IMR-90 (cell line): Measurements from ENCODE around the gene BANP. TPM values are rescaled to one million over a fixed set of nuclear protein-coding genes. Genes with fewer than 3 reads are reported as not detected.

Experiments
- ATAC-seq: fragments of 200-7000 bp; cut with Tn5 transposase; 2 replicates; pipeline ENCODE4 v1.9.1; 2020; ENCODE audit warnings: low read depth, mild to moderate bottlenecking, moderate library complexity
- BruUV-seq: library from RNA; stranded (reverse); fragments of 400-500 nt; replicated peaks from 2 replicates; lab custom pipeline; 2021; lab: Mats Ljungman, UMichigan
- CTCF ChIA-PET: fragments of 300-600 bp; formaldehyde crosslinking; extraction: SDS; loops from one replicate; lab custom pipeline; 2021; ENCODE audit warnings: antibody characterized with exemption; lab: Yijun Ruan, JAX
- POLR2A ChIA-PET: fragments of 300-600 bp; sonication (Branson Sonifier 250); formaldehyde crosslinking; loops from one replicate; lab custom pipeline; 2022; ENCODE audit warnings: antibody characterized with exemption; ENCODE audit not compliant: unreplicated experiment; lab: Charles Lee
- DNase-seq: peaks from one replicate; pipeline ENCODE4 v3.0.0; 2013
- H2AFZ ChIP-seq: replicated peaks from 2 replicates; pipeline ENCODE3; 2013; ENCODE audit warnings: low read length, mild to moderate bottlenecking; ENCODE audit not compliant: poor library complexity
- H2AK5ac ChIP-seq: 2 replicates; pipeline ENCODE4 v1.6.1; 2013; ENCODE audit warnings: low read depth, low read length, inconsistent platforms
- H2AK9ac ChIP-seq: replicated peaks from 2 replicates; pipeline ENCODE3; 2013; ENCODE audit warnings: mild to moderate bottlenecking, low read depth, low read length, moderate library complexity; ENCODE audit not compliant: poor library complexity
- H2BK120ac ChIP-seq: 2 replicates; pipeline ENCODE4 v1.6.1; 2013; ENCODE audit warnings: low read depth, low read length, inconsistent platforms
- H2BK15ac ChIP-seq: 3 replicates; pipeline ENCODE4 v1.6.1; 2013; ENCODE audit warnings: low read depth, low read length, inconsistent platforms
- H2BK20ac ChIP-seq: 2 replicates; pipeline ENCODE4 v1.6.1; 2013; ENCODE audit warnings: low read depth, mild to moderate bottlenecking, inconsistent platforms, low read length, moderate library complexity
- H2BK5ac ChIP-seq: 2 replicates; pipeline ENCODE4 v1.6.1; 2013; ENCODE audit warnings: mild to moderate bottlenecking, low read depth, low read length, inconsistent platforms; ENCODE audit not compliant: poor library complexity, severe bottlenecking
- H3K14ac ChIP-seq: replicated peaks from 2 replicates; pipeline ENCODE4 v1.6.1; 2013; ENCODE audit warnings: low read depth, low read length, inconsistent platforms
- H3K18ac ChIP-seq: 2 replicates; pipeline ENCODE4 v1.6.1; 2013; ENCODE audit warnings: low read depth, low read length, control low read depth
- H3K23ac ChIP-seq: 2 replicates; pipeline ENCODE4 v1.6.1; 2013; ENCODE audit warnings: low read depth, low read length, inconsistent platforms
- H3K27ac ChIP-seq: 2 replicates; pipeline ENCODE4 v1.5.1; 2013; ENCODE audit warnings: mild to moderate bottlenecking, control low read depth, low read length; ENCODE audit not compliant: insufficient read depth
- H3K27me3 ChIP-seq: 2 replicates; pipeline ENCODE4 v1.6.1; 2013; ENCODE audit warnings: low read length; ENCODE audit not compliant: control insufficient read depth, insufficient read depth
- H3K36me3 ChIP-seq: 2 replicates; pipeline ENCODE4 v1.6.1; 2013; ENCODE audit warnings: low read length, mixed read lengths; ENCODE audit not compliant: control insufficient read depth, insufficient read depth
- H3K4ac ChIP-seq: 2 replicates; pipeline ENCODE4 v1.6.1; 2013; ENCODE audit warnings: low read depth, low read length, inconsistent platforms
- H3K4me1 ChIP-seq: 2 replicates; pipeline ENCODE4 v1.6.1; 2013; ENCODE audit warnings: low read length, mixed read lengths; ENCODE audit not compliant: control insufficient read depth, insufficient read depth
- H3K4me2 ChIP-seq: 2 replicates; pipeline ENCODE4 v1.6.1; 2013; ENCODE audit warnings: low read depth, mild to moderate bottlenecking, control low read depth, low read length, moderate library complexity
- H3K4me3 ChIP-seq: 2 replicates; pipeline ENCODE4 v1.5.1; 2013; ENCODE audit warnings: low read depth, mild to moderate bottlenecking, control low read depth, low read length, moderate library complexity; ENCODE audit not compliant: insufficient read depth
- H3K56ac ChIP-seq: 2 replicates; pipeline ENCODE4 v1.6.1; 2013; ENCODE audit warnings: low read length, inconsistent platforms; ENCODE audit not compliant: insufficient read depth; ENCODE audit errors: extremely low read depth
- H3K79me1 ChIP-seq, 2 experiments: 2 replicates each; pipeline ENCODE4 v1.6.1; 2013; ENCODE audit warnings: low read length in 2 of 2, inconsistent platforms in 1 of 2, low read depth in 1 of 2
- H3K9ac ChIP-seq: 2 replicates; pipeline ENCODE4 v1.6.1; 2013; ENCODE audit warnings: low read depth, low read length, control low read depth
- H3K9me1 ChIP-seq: 2 replicates; pipeline ENCODE4 v1.6.1; 2013; ENCODE audit warnings: low read length, inconsistent platforms; ENCODE audit not compliant: insufficient read depth
- H3K9me3 ChIP-seq: 2 replicates; pipeline ENCODE4 v1.6.1; 2013; ENCODE audit warnings: low read length; ENCODE audit not compliant: control insufficient read depth, insufficient read depth
- H4K20me1 ChIP-seq: 2 replicates; pipeline ENCODE4 v1.6.1; 2013; ENCODE audit warnings: low read length, inconsistent platforms; ENCODE audit not compliant: insufficient read depth
- H4K5ac ChIP-seq: 2 replicates; pipeline ENCODE4 v1.6.1; 2013; ENCODE audit warnings: mild to moderate bottlenecking, low read depth, low read length, control low read depth
- H4K8ac ChIP-seq, 2 experiments: 2 replicates each; pipeline ENCODE4 v1.6.1; 2013; ENCODE audit warnings: low read depth in 2 of 2, low read length in 2 of 2, control low read depth in 1 of 2, inconsistent platforms in 1 of 2
- H4K91ac ChIP-seq: 2 replicates; pipeline ENCODE4 v1.6.1; 2013; ENCODE audit warnings: low read depth, low read length, inconsistent platforms; ENCODE audit not compliant: insufficient read depth
- CEBPB ChIP-seq: IDR thresholded peaks from 2 replicates; pipeline ENCODE4 v1.6.1; 2012; ENCODE audit warnings: low read depth, low read length, improper control_type of control experiment
- MAZ ChIP-seq: IDR thresholded peaks from 2 replicates; pipeline ENCODE4 v1.6.1; 2012; ENCODE audit warnings: low read depth, mild to moderate bottlenecking, low read length, improper control_type of control experiment, moderate library complexity, borderline replicate concordance
- NFE2L2 ChIP-seq: fragments of 150-350 bp; IDR thresholded peaks from 2 replicates; pipeline ENCODE4 v1.6.1; 2016; ENCODE audit warnings: low read depth, mild to moderate bottlenecking, low read length
- POLR2A ChIP-seq: IDR thresholded peaks from 2 replicates; pipeline ENCODE4 v1.6.1; 2012; ENCODE audit warnings: mild to moderate bottlenecking, low read depth, low read length
- RCOR1 ChIP-seq: IDR thresholded peaks from 2 replicates; pipeline ENCODE4 v1.6.1; 2012; ENCODE audit warnings: mild to moderate bottlenecking, low read length, improper control_type of control experiment; ENCODE audit not compliant: insufficient replicate concordance
- RFX5 ChIP-seq: IDR thresholded peaks from 2 replicates; pipeline ENCODE4 v1.8.0; 2012; ENCODE audit warnings: low read depth, mild to moderate bottlenecking, low read length, moderate library complexity
- WGBS, 2 experiments: methylation state at CpG; one replicate each; pipeline versions ENCODE4 v1.1.5 to v1.1.7; 2013; ENCODE audit warnings: missing lambda C conversion rate in 2 of 2; ENCODE audit not compliant: insufficient read length in 1 of 2; ENCODE audit errors: extremely low coverage in 2 of 2; 5-methylcytosine and 5-hydroxymethylcytosine counted together
- dilution Hi-C: fragments of 300-500 bp; cut with HindIII; formaldehyde crosslinking; loops from one replicate; pipeline ENCODE4 v1.14.3; 2018; ENCODE audit warnings: low sequenced_read_pairs; ENCODE audit not compliant: unreplicated experiment
- in situ Hi-C: fragments of 300-500 bp; cut with MboI; formaldehyde crosslinking; loops from 3 replicates; pipeline ENCODE4 v1.14.3; 2019; ENCODE audit warnings: low sequenced_read_pairs, inconsistent platforms, mixed read lengths
- intact Hi-C: fragments of 100-400 bp; cut with micrococcal nuclease; formaldehyde crosslinking; loops from 2 replicates; pipeline ENCODE4 v1.10.0; 2022
- polyA plus RNA-seq, 3 experiments: library from polyadenylated mRNA; depleted of rRNA; stranded (reverse); fragments of >200 nt; gene quantifications; 2 replicates each; pipeline ENCODE4 v1.2.3, GENCODE V29; 2012; ENCODE audit warnings: low replicate concordance in 1 of 3
- total RNA-seq: library from RNA; depleted of rRNA; stranded (reverse); fragments of >200 nt; gene quantifications from 2 replicates; pipeline ENCODE4 v1.2.3, GENCODE V29; 2012
- TF ChIP-seq, protein P1 (sequence below): conservative IDR thresholded peaks from 2 replicates; pipeline ENCODE4 v1.5.1; 2012; ENCODE audit warnings: mild to moderate bottlenecking, low read depth, low read length, improper control_type of control experiment
- TF ChIP-seq, protein P2 (sequence below): fragments of 150-350 bp; IDR thresholded peaks from 2 replicates; pipeline ENCODE4 v1.6.1; 2016; ENCODE audit warnings: low read depth, mild to moderate bottlenecking, low read length, moderate library complexity, borderline replicate concordance
- TF ChIP-seq, protein P3 (sequence below): fragments of 150-350 bp; IDR thresholded peaks from 2 replicates; pipeline ENCODE4 v1.6.1; 2017; ENCODE audit warnings: mild to moderate bottlenecking, antibody characterized with exemption, low read length, low read depth

Gene BANP
- total and polyA plus RNA-seq, 2 of the 4 experiments (the other 2 are of a cell fraction): 17.4 to 17.9 TPM

DNA sequence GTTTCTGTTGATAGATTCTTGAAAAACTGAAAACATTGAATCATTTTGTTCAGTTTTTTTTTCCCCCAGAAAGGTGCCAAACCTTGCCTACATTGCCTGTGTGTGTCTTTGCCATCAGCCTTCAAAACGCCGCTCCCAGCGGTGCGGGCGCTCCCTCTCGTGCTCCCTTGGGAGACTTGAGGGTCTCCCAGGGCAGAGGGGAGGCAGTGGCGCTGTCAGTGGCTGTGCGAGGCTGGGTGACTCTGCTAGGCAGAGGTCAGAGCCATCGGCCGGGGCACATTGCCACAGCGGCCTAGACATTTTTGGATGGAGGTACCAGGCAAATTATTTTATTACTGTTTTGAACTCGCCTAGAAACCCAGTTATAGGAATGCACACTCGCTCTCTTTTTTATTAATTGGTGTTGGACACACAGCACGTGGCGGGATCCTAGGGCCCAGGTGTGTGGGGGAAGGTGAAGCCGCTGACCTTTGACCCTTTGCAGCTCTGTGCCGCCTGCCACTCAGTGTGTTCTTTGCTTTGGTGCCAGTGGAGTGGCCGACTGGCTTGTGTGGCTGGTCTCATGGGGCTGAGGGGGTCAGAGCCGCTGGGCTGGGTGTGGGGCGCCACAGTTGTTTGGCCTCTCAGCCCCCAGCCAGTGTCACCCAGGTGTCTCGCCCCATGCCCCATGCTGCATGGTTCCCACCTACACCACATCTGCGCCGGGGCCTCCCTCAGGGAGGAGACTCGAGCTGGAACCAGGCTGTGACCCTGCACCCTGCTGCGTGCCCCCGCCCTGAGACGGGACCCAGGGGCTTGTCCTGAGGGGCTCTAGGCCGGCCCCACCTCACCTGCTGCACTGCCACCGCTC, 115.7 kb downstream of the BANP start:
- no peaks in the 10 kb centered on the region; the same call in 1 of the 2 replicates for H4K20me1 ChIP-seq
- peaks cover 16% of the 10 kb centered on the region for H3K9me1 ChIP-seq
- no peak overlapping the region for H3K23ac ChIP-seq
- no peak overlapping the region for H4K91ac ChIP-seq
- no peak overlapping the region for H3K9ac ChIP-seq
- H2AK5ac ChIP-seq: no peak overlapping the region
- no peak overlapping the region for H3K27ac ChIP-seq
- no peaks in the 10 kb centered on the region for H3K9me3 ChIP-seq
- in situ Hi-C loops: no loop called here
- no TSS peak for BruUV-seq
- no peak overlapping the region for H4K5ac ChIP-seq
- no peak overlapping the region for H2AFZ ChIP-seq
- no peak overlapping the region for H2BK120ac ChIP-seq
- peaks cover 13% of the 10 kb centered on the region for H3K36me3 ChIP-seq
- no peak overlapping the region for H4K8ac ChIP-seq
- H3K56ac ChIP-seq: no peak overlapping the region
- H2BK20ac ChIP-seq: no peak overlapping the region
- H3K14ac ChIP-seq: no peak overlapping the region
- no peak for DNase-seq
- dilution Hi-C loops: no loop called here
- no peak overlapping the region for H2BK15ac ChIP-seq
- H2AK9ac ChIP-seq: no peak overlapping the region
- TF ChIP-seq RFX5 (no peak), RCOR1 (no peak), MAZ (no peak), POLR2A (no peak), CEBPB (no peak), NFE2L2 (no peak)
- TF ChIP-seq, protein P1, sequence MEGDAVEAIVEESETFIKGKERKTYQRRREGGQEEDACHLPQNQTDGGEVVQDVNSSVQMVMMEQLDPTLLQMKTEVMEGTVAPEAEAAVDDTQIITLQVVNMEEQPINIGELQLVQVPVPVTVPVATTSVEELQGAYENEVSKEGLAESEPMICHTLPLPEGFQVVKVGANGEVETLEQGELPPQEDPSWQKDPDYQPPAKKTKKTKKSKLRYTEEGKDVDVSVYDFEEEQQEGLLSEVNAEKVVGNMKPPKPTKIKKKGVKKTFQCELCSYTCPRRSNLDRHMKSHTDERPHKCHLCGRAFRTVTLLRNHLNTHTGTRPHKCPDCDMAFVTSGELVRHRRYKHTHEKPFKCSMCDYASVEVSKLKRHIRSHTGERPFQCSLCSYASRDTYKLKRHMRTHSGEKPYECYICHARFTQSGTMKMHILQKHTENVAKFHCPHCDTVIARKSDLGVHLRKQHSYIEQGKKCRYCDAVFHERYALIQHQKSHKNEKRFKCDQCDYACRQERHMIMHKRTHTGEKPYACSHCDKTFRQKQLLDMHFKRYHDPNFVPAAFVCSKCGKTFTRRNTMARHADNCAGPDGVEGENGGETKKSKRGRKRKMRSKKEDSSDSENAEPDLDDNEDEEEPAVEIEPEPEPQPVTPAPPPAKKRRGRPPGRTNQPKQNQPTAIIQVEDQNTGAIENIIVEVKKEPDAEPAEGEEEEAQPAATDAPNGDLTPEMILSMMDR: no peak
- TF ChIP-seq, protein P2, sequence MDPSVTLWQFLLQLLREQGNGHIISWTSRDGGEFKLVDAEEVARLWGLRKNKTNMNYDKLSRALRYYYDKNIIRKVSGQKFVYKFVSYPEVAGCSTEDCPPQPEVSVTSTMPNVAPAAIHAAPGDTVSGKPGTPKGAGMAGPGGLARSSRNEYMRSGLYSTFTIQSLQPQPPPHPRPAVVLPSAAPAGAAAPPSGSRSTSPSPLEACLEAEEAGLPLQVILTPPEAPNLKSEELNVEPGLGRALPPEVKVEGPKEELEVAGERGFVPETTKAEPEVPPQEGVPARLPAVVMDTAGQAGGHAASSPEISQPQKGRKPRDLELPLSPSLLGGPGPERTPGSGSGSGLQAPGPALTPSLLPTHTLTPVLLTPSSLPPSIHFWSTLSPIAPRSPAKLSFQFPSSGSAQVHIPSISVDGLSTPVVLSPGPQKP: no peak
- TF ChIP-seq, protein P3, sequence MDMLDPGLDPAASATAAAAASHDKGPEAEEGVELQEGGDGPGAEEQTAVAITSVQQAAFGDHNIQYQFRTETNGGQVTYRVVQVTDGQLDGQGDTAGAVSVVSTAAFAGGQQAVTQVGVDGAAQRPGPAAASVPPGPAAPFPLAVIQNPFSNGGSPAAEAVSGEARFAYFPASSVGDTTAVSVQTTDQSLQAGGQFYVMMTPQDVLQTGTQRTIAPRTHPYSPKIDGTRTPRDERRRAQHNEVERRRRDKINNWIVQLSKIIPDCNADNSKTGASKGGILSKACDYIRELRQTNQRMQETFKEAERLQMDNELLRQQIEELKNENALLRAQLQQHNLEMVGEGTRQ: no peak
- CTCF ChIA-PET: no interaction called here
- H3K4me3 ChIP-seq: no peak overlapping the region
- H2BK5ac ChIP-seq: no peak overlapping the region
- no peak overlapping the region for H3K4me2 ChIP-seq
- ATAC-seq: no peak
- intact Hi-C loops: loop anchor here (10.0 kb wide), 1 partner anchor 238 kb away; no protein-coding TSS in a partner anchor
- H3K79me1 ChIP-seq: peaks cover 4 to 28% of the 10 kb centered on the region in 2 experiments; a peak in 2 of 4 replicates
- no peak overlapping the region for H3K18ac ChIP-seq
- H3K27me3 ChIP-seq: no peaks in the 10 kb centered on the region
- POLR2A ChIA-PET: no interaction called here
- no peak overlapping the region for H3K4ac ChIP-seq
- peaks cover 24% of the 10 kb centered on the region for H3K4me1 ChIP-seq
- 91% methylated on average over 17 of the region's 29 CpGs; no CpG with 5 or more reads in 1 of the 2 experiments for whole genome bisulfite sequencing, 2 experiments
